ACC112 (cell line): Measurements from ENCODE around the gene ALDOC.

ENCODE experiments used
- H2AFZ ChIP-seq: fragments of 200-600 bp; sonication (generic); one replicate; pipeline ENCODE4 v1.6.0; 2017; ENCODE audit warnings: antibody characterized with exemption, low read length; ENCODE audit not compliant: unreplicated experiment
- H3K27ac ChIP-seq: fragments of 200-600 bp; sonication (generic); 2 replicates; pipeline ENCODE4 v1.5.1; 2014; ENCODE audit warnings: low read depth, mild to moderate bottlenecking, antibody characterized with exemption, low read length, moderate library complexity
- H3K27me3 ChIP-seq: fragments of 200-600 bp; sonication (generic); 2 replicates; pipeline ENCODE4 v1.6.1; 2014; ENCODE audit warnings: mild to moderate bottlenecking, antibody characterized with exemption, low read length, moderate library complexity, mixed read lengths; ENCODE audit not compliant: insufficient read depth
- H3K36me3 ChIP-seq: fragments of 200-600 bp; sonication (generic); 2 replicates; pipeline ENCODE4 v1.6.1; 2016; ENCODE audit warnings: mild to moderate bottlenecking, antibody characterized with exemption, low read length, moderate library complexity, mixed read lengths; ENCODE audit not compliant: insufficient read depth
- H3K4me1 ChIP-seq: fragments of 200-600 bp; sonication (generic); one replicate; pipeline ENCODE4 v1.6.1; 2016; ENCODE audit warnings: low read length, mixed read lengths; ENCODE audit not compliant: insufficient read depth, unreplicated experiment, control insufficient read depth
- H3K4me3 ChIP-seq: fragments of 200-600 bp; sonication (generic); 2 replicates; pipeline ENCODE4 v1.5.1; 2014; ENCODE audit warnings: mild to moderate bottlenecking, low read depth, low read length
- H3K79me2 ChIP-seq: fragments of 200-600 bp; sonication (generic); one replicate; pipeline ENCODE4 v1.6.0; 2016; ENCODE audit warnings: low read length; ENCODE audit not compliant: control insufficient read depth, unreplicated experiment, insufficient read depth

The ALDOC gene

DNA sequence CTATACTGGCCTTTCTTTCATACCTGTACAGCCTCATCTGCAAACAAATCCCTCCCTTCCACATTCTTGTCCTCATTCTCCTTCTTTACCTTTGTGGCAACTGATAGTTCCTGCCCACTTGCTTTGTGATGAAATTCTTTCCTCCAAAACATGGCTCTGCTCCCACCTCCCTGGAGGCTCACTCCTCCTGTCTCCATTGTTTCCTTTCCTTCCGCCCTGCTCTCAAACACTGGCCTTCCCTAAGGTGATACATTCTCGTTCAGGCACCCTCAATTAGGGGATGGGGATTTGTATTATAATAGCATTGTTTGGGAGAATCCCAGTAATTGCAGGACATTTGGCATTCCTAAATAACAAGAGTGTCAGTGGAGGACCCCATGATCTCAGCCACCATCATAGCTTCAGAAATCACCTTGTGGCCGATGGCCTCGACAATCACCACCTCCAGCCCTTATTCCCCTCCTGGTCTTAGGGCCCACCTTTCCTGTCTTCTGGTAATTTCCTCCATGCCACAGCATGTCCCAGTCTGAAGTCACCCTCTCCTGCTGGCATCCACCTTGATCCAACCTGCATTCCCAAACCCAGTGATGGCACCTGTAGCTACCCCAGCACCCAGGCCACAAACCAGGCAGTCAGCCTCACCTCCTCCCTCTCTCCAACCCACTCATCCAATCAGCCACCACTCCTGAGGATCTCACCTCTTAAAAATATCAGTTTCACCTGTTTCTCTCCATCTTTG, 32.1 kb downstream of the ALDOC start:
- Histone ChIP-seq H2AFZ (no peak overlapping the region), H3K4me3 (no peak overlapping the region), H3K27ac (no peak overlapping the region), H3K4me1 (no peaks in the 10 kb centered on the region), H3K27me3 (no peaks in the 10 kb centered on the region), H3K36me3 (no peaks in the 10 kb centered on the region), H3K79me2 (no peaks in the 10 kb centered on the region)

GRCh38 chr17:28541439-28541838, 35.3 kb downstream of the ALDOC start:
- no peak overlapping the region for H3K4me3 ChIP-seq
- no peaks in the 10 kb centered on the region for H3K27me3 ChIP-seq
- H3K79me2 ChIP-seq: no peaks in the 10 kb centered on the region

GRCh38 chr17:28540231-28540630, 36.5 kb downstream of the ALDOC start:
- Histone ChIP-seq H3K27ac (no peak overlapping the region), H3K4me3 (no peak overlapping the region), H2AFZ (no peak overlapping the region), H3K4me1 (no peaks in the 10 kb centered on the region), H3K36me3 (no peaks in the 10 kb centered on the region), H3K79me2 (no peaks in the 10 kb centered on the region), H3K27me3 (no peaks in the 10 kb centered on the region)

More at GRCh38 chr17:28541439-28541838, 35.3 kb downstream of the ALDOC start:
- no peaks in the 10 kb centered on the region for H3K4me1 ChIP-seq
- no peaks in the 10 kb centered on the region for H3K36me3 ChIP-seq
- H2AFZ ChIP-seq: no peak overlapping the region
- H3K27ac ChIP-seq: no peak overlapping the region

- no peak overlapping the region for H2AFZ ChIP-seq
- H3K4me1 ChIP-seq: peaks cover under 1% of the 10 kb centered on the region
- no peak overlapping the region for H3K27ac ChIP-seq
- H3K36me3 ChIP-seq: no peaks in the 10 kb centered on the region
- no peaks in the 10 kb centered on the region for H3K27me3 ChIP-seq
- H3K79me2 ChIP-seq: no peaks in the 10 kb centered on the region
- no peak overlapping the region for H3K4me3 ChIP-seq
These were observed 38.3 kb downstream of the ALDOC start for GRCh38 chr17:28538296-28538895.

DNA sequence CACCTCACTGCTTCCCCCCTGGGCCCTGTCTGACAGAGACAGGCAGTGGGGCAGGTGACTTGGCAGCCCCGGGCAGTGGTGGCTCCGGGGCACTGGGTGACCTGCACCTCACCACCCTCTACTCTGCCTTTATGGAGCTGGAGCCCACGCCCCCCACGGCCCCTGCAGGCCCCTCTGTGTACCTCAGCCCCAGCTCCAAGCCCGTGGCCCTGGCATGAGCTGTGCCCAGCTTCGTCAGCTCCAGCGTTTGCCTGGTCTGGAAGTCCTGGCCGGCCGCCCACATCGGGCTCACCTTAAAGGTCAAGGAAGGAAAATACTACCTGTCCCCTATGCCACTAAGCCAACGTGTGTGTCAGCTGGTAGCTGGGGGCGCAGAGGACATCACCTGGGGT, 39.5 kb downstream of the ALDOC start:
- no peaks in the 10 kb centered on the region for H3K36me3 ChIP-seq
- H3K27ac ChIP-seq: no peak overlapping the region
- H2AFZ ChIP-seq: no peak overlapping the region
- H3K4me1 ChIP-seq: peaks cover 10% of the 10 kb centered on the region
- H3K4me3 ChIP-seq: no peak overlapping the region
- no peaks in the 10 kb centered on the region for H3K79me2 ChIP-seq
- no peaks in the 10 kb centered on the region for H3K27me3 ChIP-seq

GRCh38 chr17:28536532-28537218, 40.0 kb downstream of the ALDOC start:
- Histone ChIP-seq H3K36me3 (no peaks in the 10 kb centered on the region), H3K27me3 (no peaks in the 10 kb centered on the region), H3K79me2 (no peaks in the 10 kb centered on the region), H2AFZ (no peak overlapping the region), H3K4me1 (peaks cover 10% of the 10 kb centered on the region), H3K27ac (no peak overlapping the region), H3K4me3 (no peak overlapping the region)

DNA sequence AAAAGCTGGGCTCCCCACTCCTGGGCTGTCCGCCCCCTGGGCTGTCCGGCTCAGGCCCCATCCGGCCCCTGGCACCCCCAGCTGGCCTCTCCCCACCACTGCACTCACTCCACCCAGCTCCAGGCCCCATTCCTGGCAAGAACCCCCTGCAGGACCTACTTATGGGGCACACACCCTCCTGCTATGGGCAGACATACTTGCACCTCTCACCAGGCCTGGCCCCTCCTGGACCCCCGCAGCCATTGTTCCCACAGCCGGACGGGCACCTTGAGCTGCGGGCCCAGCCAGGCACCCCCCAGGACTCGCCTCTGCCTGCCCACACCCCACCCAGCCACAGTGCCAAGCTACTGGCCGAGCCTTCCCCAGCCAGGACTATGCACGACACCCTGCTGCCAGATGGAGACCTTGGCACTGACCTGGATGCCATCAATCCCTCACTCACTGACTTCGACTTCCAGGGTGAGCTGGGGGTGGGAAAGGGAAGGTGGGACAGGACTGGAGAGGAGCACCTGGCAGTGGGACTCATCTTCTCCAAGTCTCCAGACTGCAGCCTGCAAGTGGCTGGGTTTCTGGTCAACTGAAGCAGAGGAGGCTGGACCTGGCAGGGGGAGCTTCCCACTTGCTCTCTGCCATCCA, 41.8 kb downstream of the ALDOC start:
- Histone ChIP-seq H3K79me2 (no peaks in the 10 kb centered on the region), H3K4me1 (peaks cover 10% of the 10 kb centered on the region), H3K4me3 (no peak overlapping the region), H3K27me3 (no peaks in the 10 kb centered on the region), H3K36me3 (no peaks in the 10 kb centered on the region), H3K27ac (no peak overlapping the region), H2AFZ (no peak overlapping the region)

DNA sequence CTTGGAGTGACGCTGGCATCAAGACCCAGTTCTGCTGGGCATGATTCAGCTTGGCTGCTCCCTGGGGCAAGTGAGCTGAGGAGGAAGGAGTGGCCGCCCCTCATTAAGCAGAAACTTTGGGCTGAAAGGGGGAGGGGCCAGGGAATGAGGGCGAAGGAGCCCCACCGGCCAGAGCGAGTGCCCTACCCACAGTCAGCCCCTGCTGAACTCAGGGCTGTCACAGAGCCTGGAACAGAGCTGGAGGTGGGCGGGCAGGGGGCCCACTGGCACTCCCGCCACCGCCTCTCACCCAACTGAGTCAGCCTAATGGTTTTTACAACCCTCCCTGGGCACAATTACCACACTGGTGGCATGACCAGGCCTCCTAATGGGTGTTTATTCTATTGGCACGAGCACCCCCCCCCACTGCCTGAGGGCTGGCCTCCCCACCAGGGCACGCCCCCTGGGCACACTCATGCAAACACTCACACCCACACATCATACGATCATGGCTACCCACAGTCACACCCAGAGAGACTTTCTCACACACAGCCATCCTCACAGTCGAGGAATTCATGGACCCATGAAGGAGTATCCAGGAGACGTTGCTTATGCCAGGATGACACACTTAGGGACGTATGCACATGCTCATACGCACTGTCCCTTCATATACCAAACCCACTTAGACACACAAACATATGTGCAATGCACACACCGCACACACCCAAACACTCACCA, 43.4 kb downstream of the ALDOC start:
- Histone ChIP-seq H3K79me2 (no peaks in the 10 kb centered on the region), H3K27me3 (no peaks in the 10 kb centered on the region), H2AFZ (no peak overlapping the region), H3K27ac (no peak overlapping the region), H3K4me3 (no peak overlapping the region), H3K4me1 (peaks cover 12% of the 10 kb centered on the region), H3K36me3 (no peaks in the 10 kb centered on the region)

DNA sequence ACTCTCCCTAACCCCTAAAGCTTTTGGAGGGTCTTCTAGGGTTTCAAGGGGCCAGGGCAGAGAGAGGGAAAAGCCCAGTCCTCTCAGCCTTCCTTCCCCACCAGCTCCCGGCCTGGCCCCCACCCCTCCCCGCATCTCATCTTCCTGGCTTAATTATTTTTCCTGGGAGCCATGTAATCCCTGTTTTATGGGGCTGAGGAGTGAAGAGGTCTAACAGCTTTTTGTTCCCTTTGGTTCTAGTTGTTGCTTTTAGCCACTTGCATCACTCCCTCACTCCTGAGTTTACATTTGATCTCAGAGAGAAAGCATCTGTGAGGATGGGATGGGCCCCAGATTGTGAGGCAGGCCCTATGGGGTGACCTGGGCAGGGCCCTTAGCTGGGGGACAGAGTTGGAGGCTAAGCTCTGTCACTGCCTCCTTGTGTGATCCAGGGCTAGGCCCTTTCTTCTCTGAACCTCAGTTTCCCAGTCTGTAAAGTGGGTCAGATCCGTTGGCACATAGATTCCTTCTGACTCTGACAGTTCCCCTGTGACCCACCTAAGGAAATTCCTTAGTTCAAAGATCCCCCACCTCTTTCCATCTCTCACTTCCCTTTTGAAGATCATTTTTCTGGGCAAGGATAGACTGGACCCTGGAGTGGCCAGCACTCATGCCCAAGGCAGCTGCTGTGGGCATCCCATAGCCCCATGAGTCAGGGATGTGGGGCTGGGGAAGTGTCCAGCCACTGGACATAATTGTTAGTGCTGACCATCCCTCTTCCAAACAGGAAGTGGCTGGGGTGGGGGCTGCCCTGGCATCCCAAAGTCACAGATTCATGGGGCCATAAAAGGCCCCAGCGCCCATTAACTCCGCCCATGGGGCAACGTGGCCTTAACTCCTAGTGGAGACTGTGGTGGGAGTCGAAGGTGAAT, 44.4 kb downstream of the ALDOC start:
- Histone ChIP-seq H3K4me3 (no peak overlapping the region), H3K79me2 (no peaks in the 10 kb centered on the region), H3K4me1 (peaks cover 20% of the 10 kb centered on the region), H3K27ac (no peak overlapping the region), H3K36me3 (no peaks in the 10 kb centered on the region), H3K27me3 (no peaks in the 10 kb centered on the region), H2AFZ (no peak overlapping the region)
